GM19328 (cell line): ENCODE results near the gene OR4K14.
"Not testable (repeated sequence)": the region's sequence is repeated elsewhere in the genome, so short reads cannot be mapped to it uniquely, and the experiment has no call there.

Source experiments
- ATAC-seq: cut with Tn5 transposase; IDR thresholded peaks from one replicate; pipeline ENCODE4 v1.9.1; 2021; ENCODE audit warnings: mild to moderate bottlenecking, moderate library complexity; ENCODE audit not compliant: unreplicated experiment

Gene OR4K14

GRCh38 chr14:20019257-20019865 is at the start of gene OR4K14:
Gene OR4K14 (minus strand): TSS chr14:20019307. CDS start chr14:20015193, 4,114 bp downstream.
- ATAC-seq, result no peak

GRCh38 chr14:20059745-20060144 is 40.6 kb upstream of the OR4K14 start, which contains the start of gene OR4L1:
Gene OR4L1 (plus strand): TSS chr14:20060045. CDS start chr14:20060045, 0 bp downstream.
- ATAC-seq, result no peak

- ATAC-seq, result no peak
Observed at GRCh38 chr14:20048202-20048601, 29.1 kb upstream of the OR4K14 start.

- ATAC-seq, result no peak
Observed at GRCh38 chr14:20044243-20044642, 25.1 kb upstream of the OR4K14 start.

DNA sequence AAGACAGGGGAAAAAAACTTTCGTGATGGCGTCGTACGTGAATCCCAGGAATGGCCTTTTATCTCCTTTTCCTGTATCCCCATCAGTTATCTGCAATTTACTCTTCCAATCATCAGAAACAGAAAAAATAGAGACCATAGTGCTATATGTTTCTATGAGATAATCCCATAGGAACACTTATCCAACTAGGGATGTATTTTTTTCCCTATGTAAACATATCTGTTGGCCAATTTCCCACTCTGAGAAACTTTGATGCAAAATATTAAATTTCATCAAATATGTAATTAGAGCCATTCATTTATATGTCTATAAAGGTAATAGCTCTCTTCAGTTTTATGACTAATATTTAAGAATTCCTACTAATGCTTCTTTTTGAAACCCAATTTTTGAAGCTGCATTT is 16.8 kb upstream of the OR4K14 start, which contains the start of gene OR4K13:
Gene OR4K13, minus strand, starts transcription at position 101 of the 400 bp plus-strand sequence. CDS start 1,280 bp downstream, outside the sequence.
- ATAC-seq, result no peak

DNA sequence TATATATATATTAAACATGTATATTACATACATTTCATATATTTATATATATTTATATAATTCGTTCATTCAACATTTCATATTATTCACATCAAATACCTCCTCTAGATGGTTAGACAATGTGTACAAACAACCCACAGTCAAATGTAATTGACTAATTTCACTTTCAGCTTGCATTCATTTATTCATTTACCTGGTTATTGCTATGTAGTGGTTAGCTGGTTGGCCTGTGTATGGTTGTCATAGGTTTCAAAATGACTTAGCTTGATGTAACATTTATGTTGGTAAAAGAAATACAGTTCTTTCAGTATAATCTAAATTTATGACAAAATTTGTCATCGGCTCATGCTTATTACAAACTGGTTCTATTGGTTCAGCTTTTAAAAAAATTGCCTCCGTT is 16.3 kb upstream of the OR4K14 start:
- ATAC-seq, result no peak

- no peak for ATAC-seq
Observed at GRCh38 chr14:20031058-20031457, 12.0 kb upstream of the OR4K14 start.

- ATAC-seq, result no peak
Observed at GRCh38 chr14:20008156-20008555, 11.0 kb downstream of the OR4K14 start.

DNA sequence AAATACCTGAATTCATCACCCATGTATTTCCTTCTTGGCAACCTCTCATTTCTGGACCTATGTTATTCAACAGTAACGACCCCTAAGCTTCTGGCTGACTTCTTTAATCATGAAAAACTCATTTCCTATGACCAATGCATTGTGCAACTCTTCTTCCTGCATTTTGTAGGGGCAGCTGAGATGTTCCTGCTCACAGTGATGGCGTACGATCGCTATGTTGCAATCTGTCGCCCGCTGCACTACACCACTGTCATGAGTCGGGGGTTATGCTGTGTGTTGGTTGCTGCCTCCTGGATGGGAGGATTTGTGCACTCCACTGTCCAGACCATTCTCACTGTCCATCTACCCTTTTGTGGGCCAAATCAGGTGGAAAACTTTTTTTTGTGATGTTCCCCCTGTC is 16.8 kb downstream of the OR4K14 start:
- no peak for ATAC-seq

DNA sequence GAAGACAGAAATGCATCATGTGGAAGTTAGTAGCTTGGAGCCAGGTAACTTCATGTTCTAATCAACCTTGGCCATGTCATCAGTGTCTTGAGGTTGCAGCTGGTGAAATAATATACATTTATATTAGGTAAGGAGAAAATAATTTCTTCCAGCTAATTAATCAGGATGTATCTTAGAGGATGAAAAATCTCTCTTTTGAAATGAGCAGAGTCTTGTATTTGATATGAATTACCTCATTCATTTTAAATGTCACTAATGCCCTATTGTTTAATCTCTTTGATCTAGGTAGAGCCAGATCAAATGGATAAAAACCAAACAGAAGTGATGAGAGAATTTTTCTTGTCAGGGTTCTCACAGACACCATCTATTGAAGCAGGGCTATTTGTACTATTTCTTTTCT is 17.2 kb downstream of the OR4K14 start, which contains the start of gene OR4Q2:
Gene OR4Q2, plus strand, starts transcription at position 301 of the 400 bp plus-strand sequence.
- no peak for ATAC-seq

DNA sequence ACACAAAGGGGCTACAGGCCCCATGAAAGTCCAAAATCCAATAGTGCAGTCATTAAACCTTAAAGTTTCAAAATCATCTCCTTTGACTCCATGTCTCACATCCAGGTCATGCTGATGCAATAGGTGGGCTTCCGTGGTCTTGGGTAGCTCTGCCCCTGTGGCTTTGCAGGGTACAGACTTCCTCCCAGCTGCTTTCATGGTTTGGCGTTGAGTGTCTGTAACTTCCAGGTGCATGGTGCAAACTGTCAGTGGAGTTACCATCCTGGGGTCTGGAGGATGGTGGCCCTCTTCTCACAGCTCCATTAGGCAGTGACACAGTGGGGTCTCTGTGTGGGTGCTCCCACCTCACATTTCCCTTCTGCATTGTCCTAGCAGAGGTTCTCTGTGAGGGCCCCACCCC is 25.7 kb downstream of the OR4K14 start:
- ATAC-seq, result no peak

- ATAC-seq, result no peak
Observed at GRCh38 chr14:19975291-19975690, 43.8 kb downstream of the OR4K14 start, which contains the start of gene OR4K15. Gene OR4K15 (plus strand): TSS chr14:19975591. CDS start chr14:19975591, 0 bp downstream.

GRCh38 chr14:19974844-19975243 is 44.3 kb downstream of the OR4K14 start:
- no peak for ATAC-seq

- not testable (repeated sequence) for ATAC-seq
Observed at GRCh38 chr14:19969735-19970134, 49.4 kb downstream of the OR4K14 start.
